GM18867 (cell line): ENCODE results near the gene PSMA7.
A peak's percentile ranks its signal among the peaks of the same experiment; 100 is the strongest.
"Not testable (repeated sequence)": the region's sequence is repeated elsewhere in the genome, so short reads cannot be mapped to it uniquely, and the experiment has no call there.

Experiments
- ATAC-seq: cut with Tn5 transposase; IDR thresholded peaks from one replicate; pipeline ENCODE4 v1.9.1; 2021; ENCODE audit warnings: mild to moderate bottlenecking, moderate library complexity; ENCODE audit not compliant: unreplicated experiment

Gene PSMA7

GRCh38 chr20:62156592-62157386 is 13.6 kb upstream of the PSMA7 start:
- ATAC-seq, result no peak

DNA sequence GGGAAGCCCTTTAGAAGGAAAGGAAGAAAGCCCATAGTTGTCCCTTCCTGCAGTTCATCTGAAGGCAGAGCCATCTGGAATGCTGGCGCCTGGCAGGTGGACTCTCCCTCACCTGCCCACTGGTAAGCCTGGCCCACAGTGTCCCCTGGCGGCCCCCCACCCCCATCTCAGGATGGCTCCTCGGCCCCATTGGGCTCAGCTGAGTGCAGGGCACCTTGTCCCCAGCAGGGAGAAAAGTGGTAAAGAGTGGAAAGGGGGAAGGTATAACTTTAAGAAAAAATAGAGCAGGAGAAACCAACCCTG is 13.0 kb upstream of the PSMA7 start:
- no peak for ATAC-seq

DNA sequence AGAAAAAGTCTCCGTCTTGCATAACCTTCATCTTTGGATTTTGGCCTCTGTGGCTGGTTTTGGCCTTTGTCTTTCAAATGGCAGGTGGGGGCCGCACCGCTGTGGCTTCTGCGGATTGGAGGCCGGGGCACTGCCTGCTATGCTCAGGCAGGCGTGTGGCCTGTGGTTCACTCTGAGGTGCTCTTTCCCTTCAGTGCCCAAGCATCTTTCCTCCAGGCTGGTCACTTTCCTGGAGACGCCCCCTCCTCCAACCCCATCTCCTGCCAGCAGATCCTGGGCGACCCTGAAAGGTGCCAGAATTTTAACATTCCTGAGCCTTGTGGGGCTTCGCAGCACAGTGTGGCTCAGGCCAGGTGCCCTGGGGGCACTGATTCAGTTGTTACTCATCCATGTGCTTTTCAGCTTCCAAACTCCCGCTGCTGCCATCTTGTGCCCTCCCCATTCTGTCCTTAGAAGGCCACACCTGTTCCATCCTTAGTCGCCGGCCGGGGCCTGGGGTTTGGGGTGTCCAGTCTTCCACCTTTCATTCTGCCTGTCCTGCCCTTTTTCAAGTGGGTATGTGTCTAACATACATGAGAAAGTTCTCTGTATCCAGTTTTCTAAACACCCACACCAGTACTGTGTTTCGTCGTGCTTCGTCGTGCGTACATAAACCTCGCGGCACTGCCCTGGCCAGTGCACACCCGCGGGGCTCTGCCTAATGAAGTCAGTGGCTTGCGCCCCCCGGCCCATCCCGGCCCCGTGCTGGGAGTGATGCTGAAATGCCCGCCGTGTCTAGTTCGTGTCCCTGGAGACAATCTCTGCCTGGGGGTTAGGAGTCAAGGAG is 12.4 kb upstream of the PSMA7 start:
- no peak for ATAC-seq

DNA sequence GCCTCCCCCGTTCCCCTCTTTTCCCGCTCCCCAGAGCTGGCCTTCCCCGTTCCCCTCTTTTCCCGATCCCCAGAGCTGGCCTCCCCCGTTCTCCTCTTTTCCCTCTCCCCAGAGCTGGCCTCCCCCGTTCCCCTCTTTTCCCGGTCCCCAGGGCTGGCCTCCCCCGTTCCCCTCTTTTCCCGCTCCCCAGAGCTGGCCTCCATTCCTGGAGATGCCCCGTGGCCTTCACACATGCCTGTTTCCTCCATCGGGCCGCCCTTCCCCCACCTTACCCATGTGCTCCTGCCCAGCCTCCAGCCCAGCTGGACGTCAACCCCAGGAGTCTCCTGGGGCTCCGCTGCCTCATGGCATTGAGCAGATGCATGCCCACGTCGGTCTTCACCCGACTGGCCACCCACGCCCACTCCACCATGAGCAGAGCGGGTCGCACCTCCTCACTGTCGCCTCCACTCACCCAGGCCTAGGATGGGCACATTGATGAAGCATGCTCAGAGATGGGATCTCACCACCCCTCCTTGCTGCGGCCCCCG is 8.7 kb upstream of the PSMA7 start:
- no peak for ATAC-seq

GRCh38 chr20:62151225-62151624 is 8.0 kb upstream of the PSMA7 start:
- no peak for ATAC-seq

DNA sequence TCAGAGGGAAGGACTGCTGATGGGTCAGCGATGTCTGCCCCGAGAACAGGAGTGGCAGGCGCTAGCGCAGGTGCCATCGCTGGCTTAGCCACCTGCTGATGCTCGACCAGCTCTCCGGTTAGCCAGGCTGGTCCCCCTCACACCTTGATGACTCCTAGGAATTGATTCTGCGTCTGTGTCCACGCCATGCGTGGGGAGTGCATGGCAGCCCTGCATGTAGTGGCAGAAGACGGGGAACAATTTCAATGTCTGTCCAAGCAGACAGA is 7.0 kb upstream of the PSMA7 start:
- ATAC-seq, result no peak

GRCh38 chr20:62149532-62150309 is 6.5 kb upstream of the PSMA7 start:
- ATAC-seq, result no peak

GRCh38 chr20:62148908-62149314 is 5.7 kb upstream of the PSMA7 start:
- no peak for ATAC-seq

DNA sequence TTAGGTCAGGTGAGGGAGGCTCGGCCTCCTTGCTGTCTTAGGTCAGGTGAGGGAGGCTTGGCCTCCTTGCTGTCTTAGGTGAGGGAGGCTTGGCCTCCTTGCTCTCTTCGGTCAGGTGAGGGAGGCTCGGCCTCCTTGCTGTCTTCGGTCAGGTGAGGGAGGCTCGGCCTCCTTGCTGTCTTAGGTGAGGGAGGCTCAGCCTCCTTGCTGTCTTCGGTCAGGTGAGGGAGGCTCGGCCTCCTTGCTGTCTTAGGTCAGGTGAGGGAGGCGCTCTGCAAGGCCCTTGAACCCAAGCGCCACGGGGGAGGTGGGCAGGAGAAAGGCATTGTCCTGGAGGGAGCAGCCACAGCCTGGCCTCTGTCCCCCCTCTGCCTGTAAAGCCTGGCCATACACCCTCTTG is 5.2 kb upstream of the PSMA7 start:
- ATAC-seq, result not testable (repeated sequence)

GRCh38 chr20:62147528-62147927 is 4.3 kb upstream of the PSMA7 start:
- no peak for ATAC-seq

- no peak for ATAC-seq
Observed at GRCh38 chr20:62147125-62147524, 3.9 kb upstream of the PSMA7 start.

GRCh38 chr20:62146019-62146755 is 3.0 kb upstream of the PSMA7 start:
- ATAC-seq, result no peak

DNA sequence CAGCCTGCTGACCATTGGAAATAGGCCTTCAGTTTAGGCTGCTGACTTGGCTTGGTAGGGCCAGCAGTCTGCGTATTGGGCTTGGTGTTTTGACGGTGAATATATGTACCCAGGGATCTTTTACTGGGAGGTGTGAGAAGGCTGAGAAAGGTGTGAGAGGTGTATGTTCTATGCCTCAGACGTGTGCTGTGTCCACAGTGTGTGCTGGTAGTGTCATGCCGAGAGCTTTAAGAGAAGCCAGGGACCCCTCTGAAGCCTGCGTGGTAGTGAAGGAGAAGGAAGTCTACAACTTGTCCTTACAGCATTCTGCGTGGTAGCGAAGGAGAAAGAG is 2.5 kb upstream of the PSMA7 start:
- no peak for ATAC-seq

- ATAC-seq, result peak; percentile 29
Observed at GRCh38 chr20:62143957-62144825, 997 bp upstream of the PSMA7 start.

- peak; percentile 24 for ATAC-seq
Observed at GRCh38 chr20:62142252-62143080, 728 bp downstream of the PSMA7 start.

DNA sequence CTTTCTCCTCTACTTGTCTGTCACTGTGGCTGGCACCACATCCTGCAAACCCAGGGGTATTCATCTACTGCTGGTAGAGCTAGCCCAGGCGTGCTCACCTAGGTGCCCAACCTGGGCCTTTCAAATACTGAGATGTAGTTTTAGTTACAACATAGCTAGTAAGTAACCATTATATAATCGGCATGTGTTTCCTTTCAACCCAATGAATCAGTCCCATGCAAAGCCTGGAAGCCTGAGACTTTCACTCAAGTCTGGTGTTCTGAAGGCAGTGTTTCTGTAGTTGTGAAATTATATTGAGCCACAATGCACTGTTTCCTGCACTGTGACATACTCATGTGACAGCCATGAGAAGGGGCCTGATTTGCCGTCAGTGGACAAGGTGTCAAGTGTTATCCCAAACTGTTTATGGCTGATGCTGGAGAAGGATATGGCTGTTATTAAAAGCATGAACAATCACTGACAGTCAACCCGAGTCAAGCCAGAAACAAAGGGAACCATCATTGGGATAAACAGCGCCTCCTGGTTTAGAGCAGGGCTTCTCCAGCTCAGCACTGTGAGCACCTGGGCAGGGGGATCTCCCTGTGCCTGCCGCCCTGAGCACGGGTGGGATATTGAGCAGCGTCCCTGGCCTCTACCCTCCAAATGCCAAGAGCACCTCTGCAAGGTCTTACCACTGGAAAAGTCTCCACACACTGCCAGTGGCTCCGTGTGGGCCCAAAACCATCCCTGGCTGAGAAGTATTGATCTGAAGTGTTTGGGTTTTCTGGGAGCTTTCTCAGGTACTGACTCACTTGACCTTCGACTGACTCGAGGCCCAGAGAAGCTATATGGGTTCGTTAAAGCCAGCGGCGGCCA is 1.6 kb downstream of the PSMA7 start:
- ATAC-seq, result no peak

DNA sequence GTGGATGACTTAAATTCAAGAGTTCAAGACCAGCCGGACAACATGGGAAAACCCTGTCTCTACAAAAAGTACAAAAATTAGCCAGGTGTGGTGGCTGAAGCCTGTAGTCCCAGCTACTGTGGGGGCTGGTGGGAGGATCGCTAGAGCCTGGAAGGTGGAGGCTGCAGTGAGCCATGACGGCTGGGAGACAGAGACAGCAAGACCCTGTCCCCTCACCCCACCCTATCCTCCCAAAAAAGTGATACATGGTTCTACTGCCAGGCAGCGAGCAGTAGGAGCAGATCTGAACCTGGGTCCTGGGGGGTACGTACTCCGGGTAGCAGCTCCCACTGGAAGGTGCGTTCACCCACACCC is 2.2 kb downstream of the PSMA7 start:
- no peak for ATAC-seq

DNA sequence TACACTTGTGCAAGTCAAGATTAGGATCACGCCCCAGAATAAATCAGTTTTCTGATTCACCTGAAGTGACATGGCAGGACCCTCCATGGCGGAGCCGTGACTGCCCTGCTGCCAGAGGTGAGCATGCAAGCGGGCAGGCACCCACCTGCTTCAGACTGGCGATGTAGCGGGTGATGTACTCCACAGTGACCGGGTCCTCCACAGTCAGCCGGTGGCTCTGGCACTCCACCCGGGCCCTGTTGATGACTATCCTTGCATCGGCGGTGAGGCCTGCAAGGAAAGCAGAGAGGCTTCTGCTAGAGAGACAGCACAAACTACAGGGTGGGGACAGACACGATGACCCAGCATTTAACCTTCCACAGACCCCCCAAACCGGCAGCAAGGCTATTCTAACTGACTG is 3.6 kb downstream of the PSMA7 start:
- ATAC-seq, result no peak
